Effector CD4-positive, alpha-beta T cell (primary cell): ENCODE data around the gene TBPL2. TPM values are rescaled to one million over a fixed set of nuclear protein-coding genes. Genes with fewer than 3 reads are reported as not detected.
"Not testable (repeated sequence)": the region's sequence is repeated elsewhere in the genome, so short reads cannot be mapped to it uniquely, and the experiment has no call there.

Experiments
- DNase-seq: peaks from one replicate; pipeline ENCODE4 v3.0.0-alpha.2; 2020
- total RNA-seq: gene quantifications from one replicate; lab custom pipeline; 2026; lab: John Stamatoyannopoulos, UW

TBPL2 gene
- total RNA-seq = not detected

DNA sequence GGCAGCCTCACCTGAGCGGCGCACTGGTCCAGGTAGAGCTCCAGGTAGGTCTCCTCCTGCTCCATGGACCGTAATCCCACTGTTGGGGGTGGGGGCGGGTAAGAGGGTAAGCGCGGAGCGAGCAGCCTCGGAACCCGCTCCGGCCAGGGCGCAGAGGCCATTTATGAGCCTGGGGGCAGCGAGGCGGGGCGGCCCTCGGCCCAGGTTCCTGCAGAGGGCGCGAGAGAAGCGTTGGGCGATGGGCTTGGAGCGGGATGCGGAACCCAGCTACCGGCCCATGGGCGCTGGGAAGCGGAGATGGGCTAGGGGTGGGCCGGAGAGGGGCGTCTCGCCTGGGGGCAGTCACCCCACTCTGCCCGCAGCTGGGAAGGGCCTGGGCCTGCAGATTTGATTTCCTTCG lies at the start of gene TBPL2:
TSS of gene TBPL2 (minus strand) at position 232 of the 400 bp plus-strand sequence. CDS start at position 65, 167 bp downstream.
- DNase-seq = no peak

DNA sequence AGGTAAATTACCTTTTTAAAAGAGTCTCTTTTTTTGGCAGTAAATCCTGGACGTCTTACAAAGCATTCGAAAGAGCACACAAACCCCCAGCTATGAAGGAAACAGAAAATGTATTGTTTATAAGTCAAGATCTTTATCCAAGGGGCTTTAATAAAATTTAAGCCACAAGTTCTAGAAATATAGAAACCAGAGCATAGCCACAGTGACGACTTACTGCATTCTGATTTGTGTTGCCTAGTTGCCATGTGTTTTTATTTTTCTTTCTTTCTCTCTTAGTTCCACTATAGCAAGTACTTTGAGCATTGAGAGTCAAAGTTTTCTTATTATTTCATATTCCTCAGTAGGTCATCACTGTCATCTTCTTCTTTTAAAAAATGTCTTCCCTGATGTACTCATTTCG lies 47.8 kb upstream of the TBPL2 start:
- DNase-seq = no peak

DNA sequence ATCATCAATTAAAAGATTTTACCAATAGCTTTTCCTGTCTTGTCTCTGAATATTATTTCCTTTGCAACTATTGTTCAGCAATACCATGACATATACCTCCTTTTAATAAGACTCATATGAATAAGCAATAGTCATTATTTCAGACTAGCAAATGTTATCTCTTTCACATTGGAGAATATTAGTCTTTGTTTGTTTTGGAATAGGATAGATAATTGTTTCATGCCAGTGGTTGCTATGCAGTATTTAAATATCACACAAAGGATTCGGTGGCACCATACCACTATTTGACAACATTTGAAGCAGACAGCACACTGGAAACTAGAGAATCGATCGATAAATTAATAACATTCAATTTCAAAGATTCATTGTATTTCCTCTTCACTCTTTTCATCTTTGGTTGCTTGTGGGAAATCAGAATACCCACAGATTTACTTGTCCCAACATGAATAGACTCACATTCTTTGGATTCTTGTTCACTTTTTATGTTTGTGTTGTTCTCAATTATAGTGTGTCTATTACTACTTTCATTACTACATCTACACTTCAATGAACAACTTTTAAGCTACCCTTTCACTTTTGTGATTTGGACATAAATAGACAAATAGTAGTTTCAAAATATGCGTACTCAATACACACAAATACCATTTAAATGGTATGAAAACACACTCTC lies 42.7 kb upstream of the TBPL2 start:
- DNase-seq = no peak

DNA sequence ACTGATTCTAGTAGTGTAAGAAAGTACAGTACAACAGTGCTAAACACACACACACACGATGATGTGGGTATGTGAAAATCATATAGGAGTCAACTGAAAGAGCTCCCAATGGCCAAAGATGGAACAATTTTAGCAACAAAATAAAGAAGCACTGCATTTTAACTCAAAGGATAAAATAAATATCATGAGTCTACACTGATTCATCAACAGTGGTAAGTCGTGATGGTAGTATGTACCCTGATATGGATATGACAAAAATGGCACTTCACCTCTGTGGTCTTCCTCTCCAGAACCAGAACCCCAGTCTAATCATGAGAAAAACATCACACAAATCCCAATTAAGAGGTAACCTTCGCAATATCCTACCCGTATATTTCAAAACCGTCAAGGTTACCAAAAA lies 41.4 kb upstream of the TBPL2 start:
- DNase-seq = no peak

DNA sequence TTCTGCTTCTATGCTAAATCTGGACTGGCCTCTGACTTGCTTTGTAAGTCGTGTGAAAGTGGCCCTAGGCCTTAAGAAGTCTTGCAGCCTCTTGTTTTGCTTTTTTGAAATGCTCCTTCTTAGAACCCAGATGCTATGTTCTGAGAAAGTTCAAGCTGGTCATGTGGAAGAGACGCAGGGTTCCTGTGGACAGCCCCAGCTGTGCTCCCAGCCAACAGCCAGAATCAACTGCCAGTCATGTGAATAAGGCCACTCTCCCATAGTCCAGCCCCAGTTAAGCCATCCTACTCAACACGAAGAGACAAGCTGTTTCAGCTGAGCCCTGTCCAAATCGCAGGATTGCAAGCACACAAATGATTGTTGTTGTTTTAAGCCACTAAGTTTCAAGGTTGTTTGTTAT lies 37.3 kb upstream of the TBPL2 start:
- DNase-seq = no peak

DNA sequence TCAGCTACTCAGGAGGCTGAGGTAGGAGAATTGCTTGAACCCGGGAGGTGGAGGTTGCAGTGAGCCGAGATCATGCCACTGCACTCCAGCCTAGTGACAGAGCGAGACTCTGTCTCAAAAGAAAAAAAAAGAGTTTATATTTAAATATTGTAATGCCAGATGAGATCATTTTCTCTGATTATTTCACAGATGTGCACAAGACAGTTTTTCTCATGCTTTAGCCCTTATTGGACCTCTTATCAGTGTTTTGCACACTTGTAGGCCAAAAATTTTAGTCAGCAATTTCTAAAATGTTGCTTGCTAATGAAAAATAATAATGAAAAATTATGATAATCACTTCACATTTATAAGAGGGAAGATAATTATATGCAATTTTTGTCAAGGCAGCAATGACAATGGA lies 36.0 kb upstream of the TBPL2 start:
- not testable (repeated sequence) for DNase-seq

DNA sequence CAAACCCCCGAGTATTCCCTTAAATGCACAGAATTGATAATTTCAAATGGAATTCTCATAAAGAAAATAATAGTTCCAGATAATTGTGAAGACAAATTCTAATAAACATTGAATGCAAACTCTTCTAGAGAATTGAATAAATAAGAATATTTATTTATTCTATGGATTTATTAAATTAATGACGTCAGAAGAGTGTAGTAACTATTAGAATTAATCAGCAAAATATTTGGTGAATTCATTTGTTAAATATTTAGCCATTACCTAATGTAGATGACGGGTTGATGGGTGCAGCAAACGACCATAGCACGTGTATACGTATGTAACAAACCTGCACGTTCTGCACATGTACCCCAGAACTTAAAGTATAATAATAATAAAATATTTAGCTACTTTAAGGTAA lies 33.4 kb upstream of the TBPL2 start:
- DNase-seq = no peak

DNA sequence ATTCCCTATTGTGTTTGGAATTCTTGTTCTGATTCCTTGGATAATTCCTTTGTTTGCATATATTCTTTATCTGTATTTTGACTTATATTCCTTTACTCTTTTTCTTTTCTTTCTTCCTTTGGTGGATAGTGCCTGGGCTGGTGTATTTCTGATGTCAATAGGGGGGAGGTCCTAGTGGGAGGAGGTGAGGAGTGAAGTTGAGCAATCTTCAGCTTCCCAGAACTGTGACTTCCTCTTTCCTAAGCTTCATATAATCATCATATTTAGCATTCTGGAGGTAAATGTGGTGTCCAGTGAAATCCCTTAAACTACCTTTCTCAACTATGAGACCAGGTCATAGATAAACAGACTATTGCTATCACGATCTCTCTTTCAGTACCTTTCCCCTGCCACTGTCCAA lies 29.6 kb upstream of the TBPL2 start:
- DNase-seq = no peak

DNA sequence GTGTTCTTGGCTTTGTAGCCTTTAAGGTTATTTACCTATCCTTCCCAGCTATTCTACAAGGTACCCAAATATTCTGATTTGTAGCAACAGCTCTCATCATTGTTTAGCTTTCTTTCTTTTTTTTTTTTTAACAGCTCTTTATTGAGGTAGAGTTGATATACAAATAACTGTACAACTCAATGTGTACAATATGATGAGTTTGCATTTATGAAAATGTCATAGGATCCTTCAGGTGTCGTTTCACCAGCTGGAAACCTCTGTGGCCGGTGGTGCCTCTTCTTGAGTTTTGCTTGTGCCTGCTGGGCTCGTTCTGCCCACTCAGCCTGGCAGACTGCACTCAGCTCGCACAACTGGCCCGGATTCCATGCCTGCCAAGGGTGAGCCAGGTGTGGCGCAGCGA lies 26.9 kb upstream of the TBPL2 start:
- DNase-seq = no peak

DNA sequence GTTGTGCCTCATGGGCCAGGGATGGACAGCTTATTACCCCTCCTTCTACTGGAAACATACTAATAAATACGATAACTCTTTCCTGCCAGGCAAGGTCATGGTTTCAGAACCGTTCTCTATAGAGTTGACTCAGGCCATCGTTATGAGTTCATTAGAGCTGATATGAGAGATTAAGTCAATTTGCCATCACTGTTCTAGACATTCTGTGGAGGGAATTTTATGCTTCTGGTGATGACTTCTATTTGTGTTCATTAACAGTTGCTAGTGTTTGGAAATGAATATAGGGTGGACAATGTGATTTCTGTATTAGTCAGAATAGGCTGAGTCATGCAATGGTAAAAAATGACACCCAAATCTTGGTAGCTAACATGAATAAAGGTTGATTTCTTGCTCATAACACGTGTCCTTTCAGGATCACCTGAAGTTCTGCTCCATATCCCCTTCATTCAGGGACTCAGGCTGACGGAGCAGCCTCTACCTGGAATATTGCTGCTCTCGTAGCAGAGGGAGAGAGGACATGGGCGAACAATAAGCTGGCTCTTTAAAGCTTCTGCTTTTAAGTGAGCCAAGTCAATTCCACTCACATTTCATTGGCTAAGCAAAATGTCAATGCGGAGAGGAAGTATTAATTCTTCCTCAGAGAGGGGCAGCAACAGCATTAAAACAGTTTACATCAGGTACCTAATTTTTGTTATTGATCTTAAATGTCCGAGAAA lies 18.5 kb upstream of the TBPL2 start:
- no peak for DNase-seq

DNA sequence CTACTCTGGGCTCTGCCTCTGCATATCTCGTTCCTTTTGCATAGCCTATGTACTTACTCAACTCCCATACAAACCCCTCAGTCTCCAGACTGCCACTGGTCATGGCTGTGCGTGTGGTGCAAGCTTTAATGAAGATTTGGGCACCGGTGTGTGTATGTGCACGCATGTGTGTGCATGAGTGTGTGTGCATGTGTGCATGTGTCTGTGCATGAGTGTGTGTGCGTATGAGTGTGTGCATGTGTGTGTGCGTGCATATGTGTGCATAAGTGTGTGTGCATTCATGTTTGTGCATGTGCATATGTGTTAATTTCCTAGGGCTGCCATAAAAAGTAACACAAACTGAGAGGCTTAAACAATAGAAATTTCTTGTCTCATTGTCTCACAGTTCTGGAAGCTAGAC lies 17.1 kb upstream of the TBPL2 start:
- no peak for DNase-seq

DNA sequence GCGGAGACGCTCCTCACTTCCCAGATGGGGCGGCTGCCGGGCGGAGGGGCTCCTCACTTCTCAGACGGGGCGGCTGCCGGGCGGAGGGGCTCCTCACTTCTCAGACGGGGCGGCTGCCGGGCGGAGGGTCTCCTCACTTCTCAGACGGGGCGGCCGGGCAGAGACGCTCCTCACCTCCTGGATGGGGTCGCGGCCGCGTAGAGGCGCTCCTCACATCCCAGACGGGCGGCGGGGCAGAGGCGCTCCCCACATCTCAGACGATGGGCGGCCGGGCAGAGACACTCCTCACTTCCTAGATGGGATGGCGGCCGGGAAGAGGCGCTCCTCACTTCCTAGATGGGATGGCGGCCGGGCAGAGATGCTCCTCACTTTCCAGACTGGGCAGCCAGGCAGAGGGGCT lies 16.0 kb upstream of the TBPL2 start:
- DNase-seq = not testable (repeated sequence)

DNA sequence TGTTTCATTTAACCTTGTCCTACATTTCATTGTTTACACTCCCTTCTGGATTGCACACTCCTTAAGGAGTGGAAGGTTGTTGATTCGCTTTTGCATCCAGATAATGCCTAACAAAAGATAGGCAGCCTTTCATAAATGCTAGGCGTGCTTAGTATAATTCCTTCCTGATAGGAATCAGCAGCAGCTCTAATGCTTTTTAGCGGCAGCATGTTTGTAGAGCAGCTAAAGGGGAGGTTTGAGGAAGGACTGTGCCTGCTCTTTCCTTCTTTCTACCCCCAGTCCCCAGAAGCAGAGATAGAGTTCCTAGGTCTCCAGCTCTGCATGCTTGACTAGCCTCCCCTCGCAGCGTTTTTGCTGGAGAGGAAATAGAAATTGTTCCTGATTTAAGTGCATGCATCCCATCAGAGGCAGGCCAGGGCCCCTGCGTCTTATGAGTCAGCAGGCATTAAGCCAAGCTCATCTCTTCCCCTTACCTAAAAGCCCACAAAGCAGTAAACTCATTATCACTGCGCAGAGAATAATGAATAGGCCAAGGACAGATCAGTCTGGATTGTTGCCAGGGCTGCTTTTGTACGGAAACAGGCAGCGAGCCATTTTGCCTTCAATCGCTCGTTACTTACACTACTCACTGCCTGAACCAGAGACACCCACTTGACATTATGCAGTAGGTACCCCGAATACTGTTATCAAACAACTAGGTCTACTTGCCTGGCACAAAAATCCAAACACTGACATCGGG lies 14.0 kb upstream of the TBPL2 start:
- DNase-seq = no peak

DNA sequence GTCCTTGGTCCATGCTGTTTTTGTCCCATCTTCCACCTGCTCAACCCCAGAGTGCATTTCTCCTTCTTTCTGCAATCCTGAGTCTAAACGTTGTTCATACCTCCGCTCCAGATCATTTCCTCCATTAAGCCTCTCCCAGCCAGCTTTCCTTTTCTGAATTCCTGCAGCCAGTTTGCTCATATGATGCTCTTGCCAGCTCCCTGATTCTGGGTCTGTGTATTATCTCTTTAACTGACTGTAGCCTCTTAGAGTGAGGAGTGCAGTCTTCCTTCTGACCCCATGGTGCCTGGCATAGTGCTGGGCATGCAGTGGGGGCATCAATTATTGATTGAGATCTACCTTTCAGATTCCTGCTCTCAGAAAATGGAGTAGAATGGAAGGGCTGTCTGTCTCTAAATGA lies 11.5 kb upstream of the TBPL2 start:
- no peak for DNase-seq

DNA sequence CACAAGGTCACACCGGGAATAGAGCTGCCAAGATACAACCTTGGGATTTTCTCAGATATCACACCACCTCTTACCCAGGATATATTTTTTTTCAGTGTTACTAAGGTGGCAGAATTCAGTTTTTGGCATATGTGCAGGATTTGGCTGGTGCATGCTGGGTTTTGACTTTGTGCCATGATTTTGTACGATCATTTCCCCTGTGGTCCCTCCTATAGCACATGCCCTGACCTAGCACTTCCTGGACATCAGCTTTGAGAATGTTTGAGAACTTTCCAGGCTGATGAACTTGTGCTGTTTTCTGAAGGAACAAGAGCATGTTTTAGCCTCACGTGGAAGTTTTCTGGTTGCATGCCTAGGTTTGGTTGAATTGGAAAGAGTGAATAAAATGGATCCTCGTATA lies 11.0 kb upstream of the TBPL2 start:
- DNase-seq = no peak

DNA sequence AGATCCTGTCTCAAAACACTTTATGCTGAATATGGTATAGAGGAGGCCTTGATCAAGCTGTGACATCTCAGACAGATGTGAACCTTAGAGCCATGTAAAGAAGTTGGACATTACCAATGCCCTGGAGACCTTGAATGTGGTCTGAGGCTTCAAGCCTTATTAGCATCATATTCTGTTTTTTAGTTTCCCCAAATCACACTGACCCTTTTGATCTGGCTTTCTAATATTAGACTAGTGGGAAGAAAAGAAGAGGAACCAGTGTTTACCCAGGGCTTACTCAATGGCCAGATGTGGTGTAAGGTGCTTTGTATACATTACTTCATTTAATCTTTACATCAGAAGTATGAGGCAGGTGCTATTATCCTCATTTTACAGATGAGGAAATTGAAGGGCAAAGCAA lies 10.6 kb upstream of the TBPL2 start:
- DNase-seq = no peak

DNA sequence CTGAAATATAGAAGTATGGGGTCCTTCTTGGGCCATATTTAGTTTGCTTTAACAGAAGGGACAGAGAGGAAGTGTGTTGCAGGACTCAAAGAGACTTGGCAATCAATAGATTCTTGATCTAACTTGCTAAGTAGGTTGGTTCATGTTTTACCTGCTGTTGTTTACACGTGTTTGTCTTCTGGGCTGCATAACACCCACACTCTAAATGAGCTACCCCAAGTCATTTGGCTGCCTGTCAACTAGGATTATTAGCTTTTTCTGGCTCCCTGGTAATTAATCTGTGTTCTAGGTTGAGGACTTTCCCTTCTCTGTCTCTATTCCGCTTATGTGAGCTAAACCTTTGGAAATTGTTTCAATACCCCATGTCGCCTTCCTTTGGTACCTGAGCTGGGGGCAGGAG lies 10.1 kb upstream of the TBPL2 start:
- DNase-seq = no peak

DNA sequence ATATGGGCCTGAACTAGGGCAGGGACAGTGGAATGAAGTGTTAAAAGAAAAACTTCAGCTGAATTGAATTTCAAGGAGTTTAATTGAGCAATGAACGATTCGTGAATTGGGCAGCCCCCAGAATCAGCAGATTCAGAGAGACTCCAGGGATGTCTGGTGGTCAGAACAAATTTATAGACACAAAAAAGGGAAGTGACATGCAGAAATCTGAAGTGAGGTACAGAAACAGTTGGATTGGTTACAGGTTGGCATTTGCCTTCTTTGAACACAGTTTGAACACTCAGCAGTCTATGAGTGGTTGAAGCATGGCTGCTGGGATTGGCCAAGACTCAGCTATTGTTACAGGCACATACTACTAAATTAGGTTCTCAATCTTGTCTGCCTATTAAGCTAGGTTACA lies 9.7 kb upstream of the TBPL2 start:
- DNase-seq = no peak

DNA sequence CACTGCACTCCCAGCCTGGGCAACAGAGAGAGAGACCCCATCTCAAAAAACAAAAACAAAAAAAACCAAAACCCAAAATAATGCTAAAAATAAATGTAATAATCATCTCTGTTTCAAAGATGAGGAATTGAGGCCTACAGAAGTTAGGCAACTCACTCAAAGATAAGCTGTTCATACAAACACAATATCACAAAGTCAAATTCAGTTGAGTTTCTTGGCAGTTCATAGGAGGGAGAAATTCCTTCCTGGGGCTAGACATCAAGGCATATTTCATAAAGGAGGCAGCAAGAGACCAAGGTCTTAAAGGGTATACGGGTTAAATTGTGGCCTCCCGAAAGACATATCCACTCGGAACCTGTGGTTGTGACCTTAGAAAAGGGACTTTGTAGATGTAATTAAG lies 8.7 kb upstream of the TBPL2 start:
- DNase-seq = no peak

DNA sequence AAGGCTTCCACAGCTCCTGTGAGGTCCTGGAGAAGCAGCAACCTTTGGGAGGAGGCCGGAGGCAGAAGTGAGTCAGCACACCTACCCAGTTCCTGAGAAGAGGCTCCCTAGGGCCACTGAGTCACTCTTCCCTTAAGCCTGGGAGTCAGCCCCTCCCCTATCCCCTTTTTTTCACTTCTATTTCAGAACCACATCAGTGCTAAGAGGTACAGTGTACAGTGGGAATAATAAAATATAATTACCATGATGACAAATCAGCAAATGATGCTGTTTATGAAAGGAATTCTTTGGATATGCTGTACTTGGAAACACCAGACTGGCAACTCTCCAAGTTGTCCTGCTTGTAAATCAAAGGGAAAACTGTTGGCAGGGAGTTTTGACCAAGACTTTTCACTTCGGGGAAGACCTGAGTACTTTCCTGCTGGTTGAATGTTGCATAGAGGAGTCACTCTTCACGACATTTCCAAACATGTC lies 7.8 kb upstream of the TBPL2 start:
- DNase-seq = no peak

DNA sequence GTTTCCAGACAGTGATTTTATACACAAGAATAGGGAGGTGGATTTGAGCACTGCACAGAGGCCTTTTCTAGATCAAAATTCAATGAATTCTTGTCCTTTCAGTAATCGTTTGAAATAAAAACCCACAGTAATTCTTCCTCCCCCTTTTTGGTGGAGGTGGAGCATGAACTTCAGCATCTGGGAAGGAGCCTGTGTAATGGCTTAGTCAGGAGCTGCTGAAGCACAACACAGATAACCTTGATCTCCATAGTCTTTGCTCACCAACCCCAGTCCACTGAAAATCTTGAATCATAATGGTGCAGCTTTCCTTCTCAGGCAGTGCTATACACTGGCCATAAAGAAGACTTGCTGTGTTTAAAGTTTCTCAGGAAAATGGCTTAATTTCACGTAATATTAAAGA lies 6.4 kb upstream of the TBPL2 start:
- no peak for DNase-seq

DNA sequence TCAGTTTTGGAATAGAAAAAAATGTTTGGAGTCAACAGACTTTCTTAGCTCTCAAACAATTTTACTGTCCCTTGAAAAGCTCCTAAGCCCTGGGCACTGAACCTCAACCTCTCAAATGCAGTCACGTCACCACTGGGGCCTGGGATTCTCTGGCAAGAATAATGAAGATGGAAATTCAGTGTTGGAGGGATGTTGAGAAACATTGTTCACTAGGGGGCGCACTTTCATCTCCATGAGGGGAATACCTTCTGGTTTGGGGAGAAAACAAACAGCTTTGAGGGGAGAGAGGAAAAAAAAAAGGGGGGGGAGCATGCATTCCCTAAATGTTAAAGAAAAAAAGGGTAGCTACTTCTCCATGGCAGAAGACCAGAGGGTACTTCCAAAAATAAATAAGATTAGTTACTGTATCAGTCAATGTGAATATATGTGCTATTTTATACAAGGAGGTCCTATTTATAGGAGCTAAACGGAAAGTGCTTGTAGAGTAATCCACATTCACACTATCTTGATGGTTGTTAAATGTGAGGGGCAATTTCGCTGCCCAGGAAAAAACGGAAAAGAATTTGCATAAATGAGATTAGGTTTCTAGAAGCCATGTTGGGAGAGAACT lies 5.8 kb upstream of the TBPL2 start:
- DNase-seq = peak; percentile 47

DNA sequence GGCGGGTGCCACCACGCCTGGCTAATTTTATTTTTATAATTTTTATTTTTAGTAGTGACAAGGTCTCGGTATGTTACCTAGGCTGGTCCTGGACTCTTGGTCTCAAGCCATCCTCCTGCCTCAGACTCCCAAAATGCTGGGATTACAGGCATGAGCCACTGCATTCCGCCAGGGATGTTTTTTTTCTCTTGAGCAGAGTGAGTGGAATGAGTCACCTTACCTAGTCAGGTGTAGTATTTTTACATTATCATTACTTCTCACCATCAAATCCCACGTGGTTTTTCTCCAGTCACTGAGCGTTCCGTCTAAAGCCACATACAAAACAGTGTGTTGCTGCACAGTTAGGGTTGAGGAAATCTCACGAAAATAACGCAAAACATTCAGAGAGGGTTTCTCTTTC lies 870 bp upstream of the TBPL2 start:
- no peak for DNase-seq
